ENCODE measurements around the gene C16orf92. TPM values are rescaled to one million over a fixed set of nuclear protein-coding genes. Genes with fewer than 3 reads are reported as not detected.
A peak's percentile ranks its signal among the peaks of the same experiment; 100 is the strongest.
"Not testable (repeated sequence)": the region's sequence is repeated elsewhere in the genome, so short reads cannot be mapped to it uniquely, and the experiment has no call there.

Gene C16orf92
- total and polyA plus RNA-seq, 2 of the 8 experiments (the other 6 are each of a cell fraction or from before 2014, with no cell fraction given), result not detected

DNA sequence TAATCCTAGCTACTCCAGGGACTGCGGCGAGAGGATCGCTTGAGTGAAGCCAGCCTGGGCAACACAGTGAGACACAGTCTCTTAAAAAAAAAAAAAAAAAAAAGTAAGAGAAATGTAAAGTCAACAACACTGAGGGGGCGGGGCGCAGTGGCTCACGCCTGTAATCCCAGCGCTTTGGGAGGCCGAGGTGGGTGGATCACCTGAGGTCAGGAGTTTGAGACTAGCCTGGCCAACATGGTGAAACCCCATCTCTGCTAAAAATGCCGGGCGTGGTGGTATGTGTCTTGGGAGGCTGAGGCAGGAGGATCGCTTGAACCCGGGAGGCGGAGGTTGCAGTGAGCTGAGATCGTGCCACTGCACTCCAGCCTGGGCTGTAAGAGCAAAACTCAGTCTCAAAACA, 10.4 kb upstream of the C16orf92 start:
- H4K91ac ChIP-seq (replicated peaks; ENCODE audit: insufficient read length, low read length); H3K56ac ChIP-seq (replicated peaks; ENCODE audit: insufficient read length, low read depth, low read length); H3K14ac ChIP-seq (ENCODE audit: insufficient read length); H3K9me3 ChIP-seq (ENCODE audit: insufficient read depth in 2 of 2, low read depth in 1 of 2, low read length in 1 of 2); H2BK120ac ChIP-seq (replicated peaks; ENCODE audit: low read depth, low read length); H2BK20ac ChIP-seq (ENCODE audit: low read length); H3K79me1 ChIP-seq (ENCODE audit: low read depth, low read length); H3K9ac ChIP-seq (replicated peaks in 1 of 4; ENCODE audit: extremely low read depth in 1 of 4, low read depth in 3 of 4, low read length in 3 of 4); H2BK12ac ChIP-seq (ENCODE audit: low read depth, low read length); H3K36me3 ChIP-seq (ENCODE audit: control insufficient read depth in 2 of 4, insufficient read depth in 4 of 4, low read length in 3 of 4); H3K27ac ChIP-seq (ENCODE audit: low read depth, low read length); H3K79me2 ChIP-seq (ENCODE audit: control insufficient read depth in 1 of 2, insufficient read depth in 2 of 2, low read length in 2 of 2); H2AFZ ChIP-seq (ENCODE audit: low read length); H4K5ac ChIP-seq (ENCODE audit: insufficient read length, low read depth, low read length); H2BK15ac ChIP-seq (ENCODE audit: low read length); H3K23ac ChIP-seq (ENCODE audit: insufficient read length); H3K4ac ChIP-seq (replicated peaks; ENCODE audit: insufficient read length, low read depth, low read length); H2AK5ac ChIP-seq (ENCODE audit: low read depth, low read length); FAIRE-seq; H4K8ac ChIP-seq (ENCODE audit: extremely low read depth, insufficient read depth, low read length); H2BK5ac ChIP-seq (ENCODE audit: low read depth, low read length); H3K18ac ChIP-seq (ENCODE audit: extremely low read depth, low read length); DNase-seq (ENCODE audit: low read depth in 1 of 2, low spot score in 2 of 2); H4K20me1 ChIP-seq (replicated peaks in 1 of 2; ENCODE audit: control insufficient read depth in 1 of 2, insufficient read depth in 2 of 2, low read length in 2 of 2): not testable (repeated sequence)
- ChIA-PET CTCF (ENCODE audit: partially characterized antibody) (interaction anchor here (0.6 to 1.0 kb wide), 6 partner anchors 11 to 148 kb away, joined by 3 read pairs; partner anchors contain the start of gene C16orf92), POLR2A (ENCODE audit: partially characterized antibody) (interaction anchor here (1.1 to 2.6 kb wide), 5 partner anchors 8 to 149 kb away, joined by 3 to 10 read pairs (median 3); partner anchors contain the start of genes C16orf92, CDIPT and TLCD3B)
- Histone ChIP-seq H3K4me3 (ENCODE audit: extremely low read depth in 1 of 4, insufficient read depth in 2 of 4, low read depth in 3 of 4, low read length in 4 of 4) (peak overlapping the region in 1 of 4 experiments; percentile 79; a peak in 2 of 8 replicates), H3K23me2 (ENCODE audit: low read depth, low read length) (peaks cover 16% of the 10 kb centered on the region), H3K27me3 (replicated peaks in 1 of 4; ENCODE audit: control insufficient read depth in 3 of 4, extremely low read depth in 1 of 4, insufficient read depth in 3 of 4, low read length in 3 of 4) (peaks cover 0 to 23% (median 13%) of the 10 kb centered on the region in 4 experiments; a peak in 5 of 7 replicates), H3K4me2 (ENCODE audit: insufficient read depth in 1 of 2, low read depth in 2 of 2, low read length in 2 of 2) (peak overlapping the region in 1 of 2 experiments; percentile 77; a peak in 1 of 4 replicates), H3K4me1 (replicated peaks in 1 of 4; ENCODE audit: control insufficient read depth in 3 of 4, insufficient read depth in 4 of 4, low read length in 3 of 4) (peaks cover 0 to 19% (median 13%) of the 10 kb centered on the region in 4 experiments; a peak in 6 of 7 replicates)
- WGBS, 2 experiments (ENCODE audit: extremely low coverage in 1 of 2, insufficient coverage in 1 of 2, insufficient read length in 1 of 2, insufficient replicate concordance in 2 of 2, low coverage in 1 of 2, low lambda C conversion rate in 2 of 2, missing lambda C conversion rate in 1 of 2), result 90% methylated on average over 14 of the region's 14 CpGs; no CpG with 5 or more reads in 1 of the 2 experiments

DNA sequence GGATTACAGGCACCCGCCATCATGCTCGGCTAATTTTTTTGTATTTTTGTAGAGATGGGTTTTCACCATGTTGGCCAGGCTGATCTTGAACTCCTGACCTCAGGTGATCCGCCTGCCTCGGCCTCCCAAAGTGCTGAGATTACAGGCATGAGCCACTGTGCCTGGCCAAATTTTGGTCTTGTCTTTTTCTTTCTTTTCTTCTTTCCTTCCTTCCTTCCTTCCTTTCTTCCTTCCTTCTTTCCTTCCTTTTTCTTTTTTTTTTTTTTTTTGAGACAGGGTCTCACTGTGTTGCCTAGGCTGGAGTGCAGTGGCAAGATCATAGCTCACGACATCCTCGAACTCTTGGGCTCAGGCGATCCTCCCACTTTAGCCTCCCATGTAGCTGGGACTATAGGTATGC, 7.5 kb upstream of the C16orf92 start:
- not testable (repeated sequence) for FAIRE-seq

More for the DNA sequence above, 7.5 kb upstream of the C16orf92 start:
- H3K27me3 ChIP-seq (replicated peaks in 1 of 4; ENCODE audit: control insufficient read depth in 3 of 4, extremely low read depth in 1 of 4, insufficient read depth in 3 of 4, low read length in 3 of 4), result peaks cover 0 to 11% (median 6%) of the 10 kb centered on the region in 4 experiments; a peak in 4 of 7 replicates
- H2AFZ ChIP-seq (ENCODE audit: low read length); H2BK20ac ChIP-seq (ENCODE audit: low read length); H3K4me3 ChIP-seq (ENCODE audit: extremely low read depth in 1 of 4, insufficient read depth in 2 of 4, low read depth in 3 of 4, low read length in 4 of 4); H3K9ac ChIP-seq (replicated peaks in 1 of 4; ENCODE audit: extremely low read depth in 1 of 4, low read depth in 3 of 4, low read length in 3 of 4); H3K56ac ChIP-seq (replicated peaks; ENCODE audit: insufficient read length, low read depth, low read length); H2BK5ac ChIP-seq (ENCODE audit: low read depth, low read length); H3K9me3 ChIP-seq (ENCODE audit: insufficient read depth in 2 of 2, low read depth in 1 of 2, low read length in 1 of 2); H4K5ac ChIP-seq (ENCODE audit: insufficient read length, low read depth, low read length); H4K91ac ChIP-seq (replicated peaks; ENCODE audit: insufficient read length, low read length); H2BK15ac ChIP-seq (ENCODE audit: low read length); H2BK12ac ChIP-seq (ENCODE audit: low read depth, low read length); H3K4me2 ChIP-seq (ENCODE audit: insufficient read depth in 1 of 2, low read depth in 2 of 2, low read length in 2 of 2); H3K27ac ChIP-seq (ENCODE audit: low read depth, low read length); H3K14ac ChIP-seq (ENCODE audit: insufficient read length); H4K8ac ChIP-seq (ENCODE audit: extremely low read depth, insufficient read depth, low read length); H2AK5ac ChIP-seq (ENCODE audit: low read depth, low read length); H3K36me3 ChIP-seq (ENCODE audit: control insufficient read depth in 2 of 4, insufficient read depth in 4 of 4, low read length in 3 of 4); H3K4ac ChIP-seq (replicated peaks; ENCODE audit: insufficient read length, low read depth, low read length); H3K23ac ChIP-seq (ENCODE audit: insufficient read length); H3K79me1 ChIP-seq (ENCODE audit: low read depth, low read length); H3K18ac ChIP-seq (ENCODE audit: extremely low read depth, low read length); DNase-seq (ENCODE audit: low read depth in 1 of 2, low spot score in 2 of 2); H3K4me1 ChIP-seq (replicated peaks in 1 of 4; ENCODE audit: control insufficient read depth in 3 of 4, insufficient read depth in 4 of 4, low read length in 3 of 4); H2BK120ac ChIP-seq (replicated peaks; ENCODE audit: low read depth, low read length); H3K79me2 ChIP-seq (ENCODE audit: control insufficient read depth in 1 of 2, insufficient read depth in 2 of 2, low read length in 2 of 2); H4K20me1 ChIP-seq (replicated peaks in 1 of 2; ENCODE audit: control insufficient read depth in 1 of 2, insufficient read depth in 2 of 2, low read length in 2 of 2): not testable (repeated sequence)
- CTCF ChIA-PET (ENCODE audit: partially characterized antibody), result interaction anchor here (0.6 to 2.1 kb wide), 4 partner anchors 10 to 324 kb away, joined by 3 to 11 read pairs (median 6); no protein-coding TSS in a partner anchor
- H3K23me2 ChIP-seq (ENCODE audit: low read depth, low read length), result peaks cover 15% of the 10 kb centered on the region
- WGBS, 2 experiments (ENCODE audit: extremely low coverage in 1 of 2, insufficient coverage in 1 of 2, insufficient read length in 1 of 2, insufficient replicate concordance in 2 of 2, low coverage in 1 of 2, low lambda C conversion rate in 2 of 2, missing lambda C conversion rate in 1 of 2), result 96% methylated on average over 7 of the region's 7 CpGs; no CpG with 5 or more reads in 1 of the 2 experiments
- POLR2A ChIA-PET (ENCODE audit: partially characterized antibody), result interaction anchor here (0.6 to 1.5 kb wide), 3 partner anchors 10 to 315 kb away, joined by 3 to 4 read pairs (median 4); no protein-coding TSS in a partner anchor

Data from H1 (cell line).